GM21723 (cell line): ENCODE results near the gene ASPA.
"Not testable (repeated sequence)": the region's sequence is repeated elsewhere in the genome, so short reads cannot be mapped to it uniquely, and the experiment has no call there.

Source experiments
- ATAC-seq: cut with Tn5 transposase; IDR thresholded peaks from one replicate; pipeline ENCODE4 v1.9.1; 2021; ENCODE audit warnings: mild to moderate bottlenecking, moderate library complexity; ENCODE audit not compliant: unreplicated experiment

ASPA gene

GRCh38 chr17:3507071-3507470 is 31.3 kb downstream of the ASPA start:
- ATAC-seq: no peak

GRCh38 chr17:3507869-3508268 is 32.1 kb downstream of the ASPA start:
- no peak for ATAC-seq

- ATAC-seq: no peak
These were observed 34.3 kb downstream of the ASPA start for GRCh38 chr17:3510090-3510489.

- no peak for ATAC-seq
These were observed 36.2 kb downstream of the ASPA start for GRCh38 chr17:3511852-3512504.

- no peak for ATAC-seq
These were observed 36.8 kb downstream of the ASPA start for GRCh38 chr17:3512505-3513171.

- ATAC-seq: no peak
These were observed 37.7 kb downstream of the ASPA start for GRCh38 chr17:3513305-3514035.

GRCh38 chr17:3514167-3514566 is 38.4 kb downstream of the ASPA start:
- not testable (repeated sequence) for ATAC-seq

GRCh38 chr17:3514873-3515272 is 39.1 kb downstream of the ASPA start:
- no peak for ATAC-seq

GRCh38 chr17:3519472-3519871 is 43.7 kb downstream of the ASPA start:
- ATAC-seq: not testable (repeated sequence)

GRCh38 chr17:3524024-3524423 is 48.2 kb downstream of the ASPA start:
- ATAC-seq: no peak

- ATAC-seq: no peak
These were observed 50.7 kb downstream of the ASPA start for GRCh38 chr17:3526491-3526890.

- ATAC-seq: no peak
These were observed 51.2 kb downstream of the ASPA start for GRCh38 chr17:3526971-3527370.

GRCh38 chr17:3527468-3527867 is 51.7 kb downstream of the ASPA start:
- ATAC-seq: no peak

GRCh38 chr17:3527896-3528295 is 52.1 kb downstream of the ASPA start:
- ATAC-seq: no peak

GRCh38 chr17:3528403-3528851 is 52.6 kb downstream of the ASPA start:
- no peak for ATAC-seq

- no peak for ATAC-seq
These were observed 53.2 kb downstream of the ASPA start for GRCh38 chr17:3528880-3529511.

GRCh38 chr17:3529817-3530741 is 54.3 kb downstream of the ASPA start:
- no peak for ATAC-seq

- ATAC-seq: no peak
These were observed 55.7 kb downstream of the ASPA start for GRCh38 chr17:3531266-3532101.

GRCh38 chr17:3532106-3532858 is 56.5 kb downstream of the ASPA start:
- no peak for ATAC-seq
